Stimulated activated CD8-positive, alpha-beta memory T cell treated with anti-CD3 and anti-CD28 coated beads, Interleukin-4, amount 100 ng/mL, for 1 hour (primary cell): ENCODE measurements around the gene MRPS9.

ENCODE experiments used
- DNase-seq, 2 donors: peaks; one replicate each; pipeline ENCODE4 v3.0.0-alpha.2; 2020; ENCODE audit warnings: low read depth in 2 of 2, low spot score in 1 of 2

Gene MRPS9

GRCh38 chr2:105078906-105079495 lies 41.1 kb downstream of the MRPS9 start:
- no peak for DNase-seq

- DNase-seq = no peak
Measured at GRCh38 chr2:105080461-105080860, 42.6 kb downstream of the MRPS9 start.

GRCh38 chr2:105081006-105081601 lies 43.2 kb downstream of the MRPS9 start:
- no peak for DNase-seq

- no peak for DNase-seq
Measured at GRCh38 chr2:105082107-105082506, 44.2 kb downstream of the MRPS9 start.

- DNase-seq = no peak
Measured at GRCh38 chr2:105085525-105085924, 47.7 kb downstream of the MRPS9 start.

- no peak for DNase-seq
Measured at GRCh38 chr2:105087273-105087672, 49.4 kb downstream of the MRPS9 start.

- no peak for DNase-seq
Measured at GRCh38 chr2:105090091-105090490, 52.2 kb downstream of the MRPS9 start.

GRCh38 chr2:105092797-105093196 lies 54.9 kb downstream of the MRPS9 start:
- DNase-seq = no peak

GRCh38 chr2:105099153-105099552 lies 61.3 kb downstream of the MRPS9 start:
- DNase-seq = no peak

GRCh38 chr2:105100046-105100840 lies 62.4 kb downstream of the MRPS9 start:
- DNase-seq = no peak

GRCh38 chr2:105102001-105102400 lies 64.1 kb downstream of the MRPS9 start:
- DNase-seq = no peak

- DNase-seq = no peak
Measured at GRCh38 chr2:105102963-105103421, 65.1 kb downstream of the MRPS9 start.

- no peak for DNase-seq
Measured at GRCh38 chr2:105103481-105103880, 65.6 kb downstream of the MRPS9 start.

- DNase-seq = no peak
Measured at GRCh38 chr2:105104208-105104731, 66.4 kb downstream of the MRPS9 start.

- no peak for DNase-seq
Measured at GRCh38 chr2:105110295-105110829, 72.5 kb downstream of the MRPS9 start.

- no peak for DNase-seq
Measured at GRCh38 chr2:105111365-105112150, 73.7 kb downstream of the MRPS9 start.

GRCh38 chr2:105112345-105112744 lies 74.5 kb downstream of the MRPS9 start:
- DNase-seq = no peak

- no peak for DNase-seq
Measured at GRCh38 chr2:105113616-105114291, 75.9 kb downstream of the MRPS9 start.

GRCh38 chr2:105114551-105114950 lies 76.7 kb downstream of the MRPS9 start:
- no peak for DNase-seq

- no peak for DNase-seq
Measured at GRCh38 chr2:105116348-105116747, 78.5 kb downstream of the MRPS9 start.
